Fibroblast of villous mesenchyme (primary cell): Measurements from ENCODE around the gene NETO1. TPM values are rescaled to one million over a fixed set of nuclear protein-coding genes. Genes with fewer than 3 reads are reported as not detected.

ENCODE experiments used
- DNase-seq: peaks from one replicate; pipeline ENCODE4 v3.0.0-alpha.2; 2010; ENCODE audit warnings: low read depth
- H3K4me3 ChIP-seq: 2 replicates; pipeline ENCODE4 v1.5.1; 2011; ENCODE audit warnings: low read depth, mild to moderate bottlenecking, low read length
- total RNA-seq: library from RNA; depleted of rRNA; stranded (reverse); fragments of >200 nt; gene quantifications from 2 replicates; pipeline ENCODE4 v1.2.3, GENCODE V29; 2012
- TF ChIP-seq, protein P1 (sequence below): IDR thresholded peaks from 2 replicates; pipeline ENCODE4 v1.5.1; 2012; ENCODE audit warnings: low read depth, mild to moderate bottlenecking, low read length; ENCODE audit not compliant: insufficient read depth

NETO1 gene
- total RNA-seq, 1 donor = 5.6 TPM

DNA sequence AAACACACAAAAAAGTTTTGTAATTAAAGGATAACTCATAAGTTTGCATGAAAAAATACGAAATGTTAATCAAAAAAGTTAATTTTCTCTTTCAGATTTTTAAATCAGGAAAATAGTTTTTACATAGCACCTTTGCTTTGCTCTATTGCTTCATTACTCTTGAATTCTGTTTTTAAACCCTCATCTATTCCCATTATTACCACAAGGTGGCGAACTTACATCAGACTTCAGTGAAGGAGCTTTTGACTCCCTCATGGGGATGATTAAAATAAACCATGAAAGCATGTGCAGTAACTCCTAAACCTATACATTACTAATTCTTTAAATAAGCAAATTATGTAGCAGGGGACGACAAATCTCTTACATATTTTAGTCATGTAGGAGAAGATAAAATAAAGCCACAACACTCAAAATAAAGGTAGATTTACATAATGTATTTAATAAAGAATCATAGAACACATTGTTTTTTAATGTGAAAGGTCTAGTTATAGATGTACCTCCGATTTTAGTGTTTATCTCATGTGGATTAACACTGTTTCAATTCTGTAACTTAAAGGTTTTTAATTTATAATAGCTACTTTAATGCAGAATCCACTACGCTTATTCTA, 105.2 kb downstream of the NETO1 start:
- TF ChIP-seq, protein P1, sequence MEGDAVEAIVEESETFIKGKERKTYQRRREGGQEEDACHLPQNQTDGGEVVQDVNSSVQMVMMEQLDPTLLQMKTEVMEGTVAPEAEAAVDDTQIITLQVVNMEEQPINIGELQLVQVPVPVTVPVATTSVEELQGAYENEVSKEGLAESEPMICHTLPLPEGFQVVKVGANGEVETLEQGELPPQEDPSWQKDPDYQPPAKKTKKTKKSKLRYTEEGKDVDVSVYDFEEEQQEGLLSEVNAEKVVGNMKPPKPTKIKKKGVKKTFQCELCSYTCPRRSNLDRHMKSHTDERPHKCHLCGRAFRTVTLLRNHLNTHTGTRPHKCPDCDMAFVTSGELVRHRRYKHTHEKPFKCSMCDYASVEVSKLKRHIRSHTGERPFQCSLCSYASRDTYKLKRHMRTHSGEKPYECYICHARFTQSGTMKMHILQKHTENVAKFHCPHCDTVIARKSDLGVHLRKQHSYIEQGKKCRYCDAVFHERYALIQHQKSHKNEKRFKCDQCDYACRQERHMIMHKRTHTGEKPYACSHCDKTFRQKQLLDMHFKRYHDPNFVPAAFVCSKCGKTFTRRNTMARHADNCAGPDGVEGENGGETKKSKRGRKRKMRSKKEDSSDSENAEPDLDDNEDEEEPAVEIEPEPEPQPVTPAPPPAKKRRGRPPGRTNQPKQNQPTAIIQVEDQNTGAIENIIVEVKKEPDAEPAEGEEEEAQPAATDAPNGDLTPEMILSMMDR = peak; percentile 69
- DNase-seq = peak; percentile 67
- H3K4me3 ChIP-seq = no peak overlapping the region

DNA sequence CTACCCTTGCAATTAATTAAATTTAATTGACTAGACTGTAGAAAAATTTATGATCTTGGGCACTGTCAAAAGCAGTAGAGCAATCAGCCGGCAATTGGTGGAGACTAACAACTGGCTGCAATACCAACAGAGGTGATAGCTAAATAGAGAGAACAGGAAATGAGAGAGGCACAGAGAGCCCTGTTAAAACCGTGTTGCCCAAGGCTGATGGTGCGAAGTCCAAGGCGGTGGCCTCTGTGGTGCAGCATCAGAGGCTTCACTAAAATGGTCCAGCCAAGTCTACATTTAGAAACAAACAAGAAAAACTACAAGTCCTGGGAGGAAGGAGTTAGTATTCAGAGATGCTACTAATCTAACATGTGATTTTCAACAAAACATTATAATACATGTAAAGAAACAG, 115.6 kb downstream of the NETO1 start:
- TF ChIP-seq, protein P1 = no peak
- no peak overlapping the region for H3K4me3 ChIP-seq

DNA sequence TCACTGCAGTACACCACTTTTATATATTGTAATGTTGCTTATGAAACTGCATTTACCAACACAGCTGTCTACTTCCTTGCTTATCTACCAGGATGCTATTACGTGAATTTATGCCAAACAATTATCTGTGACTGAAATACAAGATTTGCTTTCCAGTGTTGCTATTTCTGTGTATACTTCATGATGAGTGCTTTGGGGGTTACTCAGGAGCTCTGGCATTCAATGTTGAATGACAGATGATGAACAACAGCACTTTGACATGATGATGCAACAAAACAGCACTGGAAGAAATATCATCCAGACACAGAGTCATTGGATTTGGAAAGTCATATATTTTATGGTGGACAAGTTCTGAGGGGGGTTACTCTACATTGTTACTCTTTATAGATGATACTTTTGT, 125.8 kb downstream of the NETO1 start:
- no peak overlapping the region for H3K4me3 ChIP-seq
- DNase-seq = no peak
- TF ChIP-seq, protein P1 = no peak

More for the DNA sequence above, 115.6 kb downstream of the NETO1 start:
- no peak for DNase-seq

DNA sequence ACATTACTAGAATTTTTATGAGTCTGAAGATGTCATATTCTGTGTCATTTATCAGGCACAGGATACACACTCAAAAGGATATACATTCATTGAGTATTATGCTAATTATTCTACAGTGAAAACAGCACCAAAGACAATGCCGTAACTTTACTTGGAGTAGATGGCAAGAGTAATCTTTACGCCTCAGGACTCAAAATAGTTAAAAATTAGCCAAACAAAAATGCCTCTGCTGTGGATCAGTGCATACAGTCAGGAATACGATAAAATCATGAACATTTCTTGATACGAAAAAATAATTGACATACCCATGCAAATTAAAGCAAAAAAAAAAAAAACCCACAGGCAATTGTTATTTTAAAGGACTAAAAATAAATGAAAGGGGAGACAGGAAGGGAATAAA, 129.7 kb downstream of the NETO1 start:
- no peak for DNase-seq
- no peak overlapping the region for H3K4me3 ChIP-seq
- TF ChIP-seq, protein P1 = no peak

DNA sequence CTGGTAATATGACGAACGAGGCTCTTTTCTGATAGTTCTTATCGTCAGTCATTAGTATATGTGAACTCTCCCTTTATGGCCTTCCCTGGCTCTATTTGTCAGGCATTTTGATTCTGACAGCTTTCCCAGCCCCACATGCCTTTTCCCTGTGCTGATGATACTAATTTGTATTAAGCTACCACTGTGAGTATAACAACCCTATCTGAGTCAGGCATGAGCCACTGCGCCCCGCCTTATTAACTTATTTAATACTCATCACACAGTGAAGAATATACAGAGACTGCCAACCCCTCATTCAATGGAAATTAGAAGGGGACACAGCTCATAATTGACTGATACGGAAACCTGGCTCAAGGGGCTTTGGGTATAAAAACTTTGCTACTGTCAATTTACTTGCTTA, 140.0 kb downstream of the NETO1 start:
- no peak for DNase-seq

DNA sequence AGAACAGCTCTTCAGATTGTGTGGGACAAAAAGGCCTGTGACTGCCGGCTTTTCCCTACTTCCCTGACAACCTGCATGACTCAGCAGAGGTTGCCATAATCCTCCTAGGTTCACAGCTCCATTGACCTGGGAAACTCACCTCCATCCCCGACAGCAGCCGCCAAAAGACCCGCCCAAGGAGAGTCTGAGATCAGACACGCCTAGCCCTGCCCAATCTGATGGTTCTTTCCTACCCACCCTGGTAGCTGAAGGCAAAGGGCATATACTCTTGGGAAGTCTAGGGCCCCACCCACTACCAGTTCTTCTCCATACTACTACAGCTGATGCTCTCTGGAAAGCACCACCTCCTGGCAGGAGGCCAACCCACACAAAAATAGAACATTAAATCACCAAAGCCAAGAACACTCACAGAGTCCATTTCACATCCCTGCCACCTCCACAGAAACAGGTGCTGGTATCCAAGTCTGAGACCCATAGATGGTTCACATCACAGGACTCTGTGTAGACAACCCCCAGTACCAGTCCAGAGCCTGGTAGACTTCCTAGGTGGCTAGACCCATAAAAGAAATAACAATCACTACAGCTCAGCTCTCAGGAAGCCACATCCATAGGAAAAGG, 140.6 kb downstream of the NETO1 start:
- DNase-seq = no peak
- H3K4me3 ChIP-seq = no peak overlapping the region
- TF ChIP-seq, protein P1 = no peak

More for the DNA sequence above, 140.0 kb downstream of the NETO1 start:
- H3K4me3 ChIP-seq = no peak overlapping the region
- TF ChIP-seq, protein P1 = no peak
